GF-D8 (cell line): ENCODE measurements around the gene UCP3.

Experiments
- DNase-seq: peaks from one replicate; lab custom pipeline; 2025; lab: John Stamatoyannopoulos, UW

UCP3 gene

GRCh38 chr11:73951797-73952196 is 57.1 kb downstream of the UCP3 start:
- no peak for DNase-seq

DNA sequence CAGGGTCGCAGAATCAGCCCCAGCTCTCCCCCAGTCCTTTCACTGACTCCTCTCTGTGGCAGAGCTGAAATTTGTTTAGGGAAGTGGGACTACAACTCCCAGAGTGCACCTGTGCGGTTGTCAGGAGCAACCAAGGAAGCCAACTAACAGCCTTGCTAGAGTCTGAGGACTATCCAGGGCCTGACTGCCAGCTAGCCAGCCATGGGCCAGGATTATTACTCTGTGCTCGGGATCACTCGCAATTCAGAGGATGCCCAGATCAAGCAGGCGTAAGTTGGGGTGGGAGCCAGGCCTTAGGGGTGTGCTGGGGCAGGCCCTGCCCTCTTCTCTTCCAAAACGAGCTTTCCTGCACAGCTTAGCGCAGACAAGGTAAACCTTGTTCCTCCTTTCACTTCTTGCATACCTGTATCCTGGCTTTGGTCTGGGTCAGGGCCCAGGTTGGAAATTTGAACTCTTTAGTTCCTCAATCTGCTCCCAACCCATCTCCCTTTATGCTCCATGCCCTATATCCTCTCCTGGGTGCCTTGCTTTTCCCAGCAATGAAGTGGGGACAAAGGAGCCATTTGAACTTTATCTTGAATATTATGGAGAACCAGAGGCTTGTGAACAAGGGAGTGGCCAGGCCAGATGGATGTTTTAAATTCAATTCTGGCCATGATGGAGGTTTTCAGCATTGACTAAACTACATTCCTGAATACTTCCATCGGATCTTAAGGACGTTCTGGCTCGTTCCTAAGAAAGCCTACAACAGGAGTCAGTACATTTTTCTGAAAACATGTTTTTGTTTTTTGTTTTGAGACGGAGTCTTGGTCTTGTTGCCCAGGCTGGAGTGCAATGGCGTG is 57.8 kb downstream of the UCP3 start, which contains the start of gene DNAJB13:
TSS of gene DNAJB13 (plus strand) at position 158 of the 842 bp plus-strand sequence. CDS start at position 202, 44 bp downstream.
- DNase-seq: no peak
